H1 (cell line): Measurements from ENCODE around the gene MCUB. TPM values are rescaled to one million over a fixed set of nuclear protein-coding genes. Genes with fewer than 3 reads are reported as not detected.

ENCODE experiments used
- CTCF ChIA-PET: fragments of 300-600 bp; sonication (Branson Sonifier 250); formaldehyde crosslinking; loops from one replicate; lab custom pipeline; 2021; ENCODE audit not compliant: partially characterized antibody; lab: Charles Lee
- POLR2A ChIA-PET: fragments of 300-600 bp; sonication (Branson Sonifier 250); formaldehyde crosslinking; loops from one replicate; lab custom pipeline; 2021; ENCODE audit warnings: inconsistent platforms; ENCODE audit not compliant: partially characterized antibody; lab: Charles Lee
- DNase-seq, 2 experiments: peaks; one replicate each; pipeline versions ENCODE4 v3.0.0 to v3.0.0-alpha.2; 2010 to 2022; ENCODE audit warnings: low spot score in 2 of 2, low read depth in 1 of 2, mixed read lengths in 1 of 2
- FAIRE-seq: peaks from 2 replicates; lab custom pipeline; 2011; peaks lifted over from hg19 to GRCh38; lab: Jason Lieb, UNC
- H2AFZ ChIP-seq: 2 replicates; pipeline ENCODE4 v1.8.1; 2012; ENCODE audit warnings: low read length, inconsistent platforms
- H2AK5ac ChIP-seq: 2 replicates; pipeline ENCODE4 v1.6.1; 2013; ENCODE audit warnings: low read depth, low read length
- H2BK120ac ChIP-seq: replicated peaks from 2 replicates; pipeline ENCODE3; 2013; ENCODE audit warnings: low read depth, low read length, inconsistent platforms
- H2BK12ac ChIP-seq: 2 replicates; pipeline ENCODE4 v1.6.1; 2013; ENCODE audit warnings: low read depth, low read length
- H2BK15ac ChIP-seq: 2 replicates; pipeline ENCODE4 v1.6.1; 2013; ENCODE audit warnings: low read length
- H2BK20ac ChIP-seq: 2 replicates; pipeline ENCODE4 v1.6.1; 2013; ENCODE audit warnings: low read length
- H2BK5ac ChIP-seq: 2 replicates; pipeline ENCODE4 v1.6.1; 2013; ENCODE audit warnings: low read depth, low read length
- H3K14ac ChIP-seq: 2 replicates; pipeline ENCODE4 v1.6.1; 2013; ENCODE audit warnings: inconsistent platforms; ENCODE audit not compliant: insufficient read length
- H3K18ac ChIP-seq: 2 replicates; pipeline ENCODE4 v1.6.1; 2013; ENCODE audit warnings: low read length; ENCODE audit errors: extremely low read depth
- H3K23ac ChIP-seq: 2 replicates; pipeline ENCODE4 v1.6.1; 2013; ENCODE audit warnings: inconsistent platforms; ENCODE audit not compliant: insufficient read length
- H3K23me2 ChIP-seq: 2 replicates; pipeline ENCODE4 v1.6.1; 2013; ENCODE audit warnings: low read depth, low read length
- H3K27ac ChIP-seq: 2 replicates; pipeline ENCODE4 v1.6.1; 2011; ENCODE audit warnings: low read depth, low read length, inconsistent platforms
- H3K27me3 ChIP-seq, 4 experiments: replicated peaks in 1 of 4; 1 replicate in 1 of 4; 2 replicates in 3 of 4; pipeline versions ENCODE4 v1.6.1 to v1.8.1; 2011 to 2013; ENCODE audit warnings: low read length in 3 of 4, mild to moderate bottlenecking in 3 of 4, inconsistent platforms in 2 of 4, mixed read lengths in 2 of 4, moderate library complexity in 1 of 4; ENCODE audit not compliant: control insufficient read depth in 3 of 4, insufficient read depth in 3 of 4; ENCODE audit errors: extremely low read depth in 1 of 4
- H3K36me3 ChIP-seq, 4 experiments: 2 replicates each; pipeline versions ENCODE4 v1.6.1 to v1.8.1; 2011 to 2013; ENCODE audit warnings: mild to moderate bottlenecking in 4 of 4, low read length in 3 of 4, moderate library complexity in 2 of 4, control low read depth in 1 of 4, inconsistent platforms in 1 of 4; ENCODE audit not compliant: insufficient read depth in 4 of 4, control insufficient read depth in 2 of 4
- H3K4ac ChIP-seq: replicated peaks from 2 replicates; pipeline ENCODE3; 2013; ENCODE audit warnings: low read length, low read depth, mixed read lengths, inconsistent platforms; ENCODE audit not compliant: insufficient read length
- H3K4me1 ChIP-seq, 4 experiments: replicated peaks in 1 of 4; 1 replicate in 1 of 4; 2 replicates in 3 of 4; pipeline versions ENCODE4 v1.6.1 to v1.8.1; 2011 to 2013; ENCODE audit warnings: low read length in 3 of 4, inconsistent platforms in 2 of 4, mixed read lengths in 1 of 4; ENCODE audit not compliant: insufficient read depth in 4 of 4, control insufficient read depth in 3 of 4
- H3K4me2 ChIP-seq, 2 experiments: 2 replicates each; pipeline versions ENCODE4 v1.6.1 to v1.8.1; 2011 to 2013; ENCODE audit warnings: low read depth in 2 of 2, low read length in 2 of 2, control low read depth in 1 of 2, inconsistent platforms in 1 of 2, mild to moderate bottlenecking in 1 of 2; ENCODE audit not compliant: insufficient read depth in 1 of 2
- H3K4me3 ChIP-seq, 4 experiments: fragments of 200-600, 300-600 bp in 1 of 4; sonication (generic), shearing (Covaris generic), sonication (Bioruptor Twin) in 1 of 4; 2 replicates each; pipeline versions ENCODE4 v1.5.1 to v1.8.1; 2011 to 2016; ENCODE audit warnings: low read length in 4 of 4, low read depth in 3 of 4, control low read depth in 2 of 4, inconsistent platforms in 2 of 4, mild to moderate bottlenecking in 2 of 4, mixed read lengths in 1 of 4, moderate library complexity in 1 of 4; ENCODE audit not compliant: insufficient read depth in 2 of 4; ENCODE audit errors: extremely low read depth in 1 of 4
- H3K56ac ChIP-seq: replicated peaks from 2 replicates; pipeline ENCODE3; 2013; ENCODE audit warnings: low read depth, mild to moderate bottlenecking, mixed read lengths, low read length, inconsistent platforms; ENCODE audit not compliant: insufficient read length
- H3K79me1 ChIP-seq: 2 replicates; pipeline ENCODE4 v1.6.1; 2013; ENCODE audit warnings: low read depth, low read length, control low read depth
- H3K79me2 ChIP-seq, 2 experiments: 2 replicates each; pipeline versions ENCODE4 v1.6.1 to v1.8.1; 2012 to 2013; ENCODE audit warnings: low read length in 2 of 2, mild to moderate bottlenecking in 2 of 2, inconsistent platforms in 1 of 2; ENCODE audit not compliant: insufficient read depth in 2 of 2, control insufficient read depth in 1 of 2
- H3K9ac ChIP-seq, 4 experiments: replicated peaks in 1 of 4; 1 replicate in 1 of 4; 2 replicates in 3 of 4; pipeline versions ENCODE4 v1.6.1 to v1.8.1; 2011 to 2013; ENCODE audit warnings: low read depth in 3 of 4, low read length in 3 of 4, control low read depth in 2 of 4, mild to moderate bottlenecking in 2 of 4, moderate library complexity in 2 of 4, inconsistent platforms in 1 of 4; ENCODE audit errors: extremely low read depth in 1 of 4
- H3K9me3 ChIP-seq, 2 experiments: 2 replicates each; pipeline versions ENCODE4 v1.6.1 to v1.8.1; 2012 to 2013; ENCODE audit warnings: mild to moderate bottlenecking in 2 of 2, moderate library complexity in 2 of 2, control low read depth in 1 of 2, inconsistent platforms in 1 of 2, low read depth in 1 of 2, low read length in 1 of 2, mixed read lengths in 1 of 2; ENCODE audit not compliant: insufficient read depth in 2 of 2
- H4K20me1 ChIP-seq, 2 experiments: replicated peaks in 1 of 2; 2 replicates each; pipeline versions ENCODE3 to v1.8.1; 2011 to 2013; ENCODE audit warnings: inconsistent platforms in 2 of 2, low read length in 2 of 2, mild to moderate bottlenecking in 1 of 2; ENCODE audit not compliant: insufficient read depth in 2 of 2, control insufficient read depth in 1 of 2
- H4K5ac ChIP-seq: 2 replicates; pipeline ENCODE4 v1.6.1; 2013; ENCODE audit warnings: low read length, low read depth, mixed read lengths, inconsistent platforms; ENCODE audit not compliant: insufficient read length
- H4K8ac ChIP-seq: 2 replicates; pipeline ENCODE4 v1.8.0; 2013; ENCODE audit warnings: mild to moderate bottlenecking, moderate library complexity, low read length, inconsistent platforms; ENCODE audit not compliant: insufficient read depth; ENCODE audit errors: extremely low read depth
- H4K91ac ChIP-seq: replicated peaks from 2 replicates; pipeline ENCODE3; 2013; ENCODE audit warnings: low read length, mixed read lengths, inconsistent platforms; ENCODE audit not compliant: insufficient read length
- CHD1 ChIP-seq: IDR thresholded peaks from 2 replicates; pipeline ENCODE4 v1.6.1; 2012; ENCODE audit warnings: low read depth, low read length, improper control_type of control experiment
- RFX5 ChIP-seq: IDR thresholded peaks from 2 replicates; pipeline ENCODE4 v1.6.1; 2011; ENCODE audit warnings: low read depth, low read length, improper control_type of control experiment, borderline replicate concordance
- SRF ChIP-seq: IDR thresholded peaks from 2 replicates; pipeline ENCODE4 v1.6.1; 2011; ENCODE audit warnings: mild to moderate bottlenecking, low read depth, low read length, moderate library complexity
- WGBS, 2 experiments: shearing (Covaris generic) in 1 of 2; methylation state at CpG; one replicate each; pipeline versions ENCODE4 v1.1.6 to v1.1.7; 2013 to 2015; ENCODE audit warnings: low lambda C conversion rate in 2 of 2, mixed read lengths in 2 of 2, inconsistent platforms in 1 of 2, low coverage in 1 of 2, missing lambda C conversion rate in 1 of 2; ENCODE audit not compliant: insufficient replicate concordance in 2 of 2, insufficient coverage in 1 of 2, insufficient read length in 1 of 2; ENCODE audit errors: extremely low coverage in 1 of 2, missing lambda C conversion rate in 1 of 2; 5-methylcytosine and 5-hydroxymethylcytosine counted together
- polyA plus RNA-seq, 7 experiments: library from polyadenylated mRNA; depleted of rRNA in 3 of 7; stranded (reverse) in 5 of 7; unstranded in 2 of 7; fragments of >200 nt in 5 of 7; fragments of 200-250 nt in 2 of 7; gene quantifications; 1 replicate in 5 of 7; 2 replicates in 1 of 7; 4 replicates in 1 of 7; pipeline versions ENCODE4 v1.2.1 to v1.2.3, GENCODE V29; 2011 to 2013; ENCODE audit warnings: missing spikeins in 2 of 7, mixed read lengths in 2 of 7
- total RNA-seq: library from RNA; stranded (reverse); fragmentation: NEBNext Ultra II Directional; extraction: Animal tissue kit (Norgen Biotek cat#: 25700); gene quantifications from 2 replicates; pipeline ENCODE4 v1.2.1, GENCODE V29; 2021

MCUB gene
- total and polyA plus RNA-seq, 2 of the 8 experiments (the other 6 are each of a cell fraction or from before 2014, with no cell fraction given), result 15.2 to 19.4 TPM

DNA sequence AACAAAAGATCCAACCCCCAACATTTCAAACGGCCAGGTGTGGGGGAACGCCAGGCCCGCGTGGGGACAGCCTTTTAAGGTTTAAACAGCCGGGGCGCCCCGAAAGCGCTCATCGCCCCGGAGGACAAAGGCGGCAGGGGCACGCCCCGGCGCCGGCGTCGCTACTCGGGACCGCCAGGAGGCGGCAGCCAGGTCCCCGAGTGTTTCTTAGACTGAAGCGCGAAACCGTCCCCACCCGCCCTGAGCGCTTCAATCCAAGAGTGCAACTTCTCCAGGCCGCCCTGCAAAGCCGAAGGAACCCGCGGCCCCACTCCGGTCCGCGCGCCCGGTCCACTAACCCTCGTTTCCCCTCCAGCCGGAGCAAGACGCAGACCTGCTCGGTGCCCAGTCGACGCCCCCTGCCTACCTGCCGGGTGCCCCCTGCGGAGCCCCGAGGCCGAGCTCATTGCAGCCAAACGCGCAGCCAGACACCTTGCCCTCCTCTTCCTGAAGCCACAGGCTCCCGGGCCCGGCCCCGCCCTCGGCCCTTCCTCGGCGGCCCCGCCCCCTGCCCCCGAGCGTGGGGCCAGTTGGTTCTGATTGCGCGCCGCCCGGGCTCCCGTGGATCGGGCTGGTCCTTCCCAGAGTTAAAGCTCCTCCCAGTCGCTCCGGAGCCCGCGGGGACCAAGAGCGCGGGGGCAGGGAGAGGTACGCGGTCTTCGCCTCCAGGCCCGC lies 143.1 kb downstream of the MCUB start, which contains the start of gene CASP6:
Gene CASP6, minus strand, starts transcription at position 496 of the 714 bp plus-strand sequence. Its CDS starts 50 bp downstream, at position 446.
- H3K9me3 ChIP-seq, result no peaks in the 10 kb centered on the region
- H4K8ac ChIP-seq, result peak within 1 kb of the TSS; percentile 93
- peak within 1 kb of the TSS; percentile 19 for H4K91ac ChIP-seq
- H2BK5ac ChIP-seq, result peak within 1 kb of the TSS; percentile 77; the same call in 1 of the 2 replicates
- H4K20me1 ChIP-seq, result no peaks in the 10 kb centered on the region
- H2AK5ac ChIP-seq, result no peak within 1 kb of the TSS; the same call in 1 of the 2 replicates
- peaks cover 0 to 6% (median 4%) of the 10 kb centered on the region in 4 experiments for H3K4me1 ChIP-seq
- no peak within 1 kb of the TSS for H3K4ac ChIP-seq
- H3K9ac ChIP-seq, result peak within 1 kb of the TSS; percentile 64 to 96 (median 83)
- DNase-seq (peak; percentile 49 to 90), FAIRE-seq (no peak)
- peak within 1 kb of the TSS; percentile 77 for H3K56ac ChIP-seq
- H3K14ac ChIP-seq, result no peak within 1 kb of the TSS
- ChIA-PET CTCF (interaction anchor here (0.7 to 2.6 kb wide), 14 partner anchors 10 to 346 kb away, joined by 3 to 9 read pairs (median 3); partner anchors contain the start of genes CFI and MCUB), POLR2A (interaction anchor here (0.6 to 1.9 kb wide), 18 partner anchors 11 to 283 kb away, joined by 3 to 10 read pairs (median 3); partner anchors contain the start of gene GAR1)
- peak within 1 kb of the TSS; percentile 68 to 85 (median 76) for H3K4me3 ChIP-seq
- peak within 1 kb of the TSS; percentile 46; the same call in 1 of the 2 replicates for H2BK12ac ChIP-seq
- H2BK20ac ChIP-seq, result no peak within 1 kb of the TSS
- peak within 1 kb of the TSS; percentile 63; the same call in 1 of the 2 replicates for H2AFZ ChIP-seq
- peak within 1 kb of the TSS; percentile 60 for H4K5ac ChIP-seq
- 1% methylated on average over 48 of the region's 72 CpGs; no CpG with 5 or more reads in 1 of the 2 experiments for WGBS, 2 experiments
- peak within 1 kb of the TSS; percentile 68 to 77 for H3K4me2 ChIP-seq
- no peaks in the 10 kb centered on the region for H3K27me3 ChIP-seq
- peak within 1 kb of the TSS; percentile 64 for H3K27ac ChIP-seq
- H3K18ac ChIP-seq, result peak within 1 kb of the TSS; percentile 86
- H3K23ac ChIP-seq, result no peak within 1 kb of the TSS
- no peaks in the 10 kb centered on the region for H3K79me1 ChIP-seq
- peaks cover 10% of the 10 kb centered on the region; the same call in 1 of the 2 replicates for H3K23me2 ChIP-seq
- H3K79me2 ChIP-seq, result peaks cover 0 to 16% of the 10 kb centered on the region in 2 experiments; a peak in 2 of 4 replicates
- peaks cover 0 to 5% (median under 1%) of the 10 kb centered on the region in 4 experiments; a peak in 3 of 8 replicates for H3K36me3 ChIP-seq
- H2BK15ac ChIP-seq, result no peak within 1 kb of the TSS
- H2BK120ac ChIP-seq, result no peak within 1 kb of the TSS
- TF ChIP-seq CHD1, result no peak
- no peak for TF ChIP-seq SRF
- TF ChIP-seq RFX5, result no peak
